ENCODE results near the gene TTLL9. TPM values are rescaled to one million over a fixed set of nuclear protein-coding genes. Genes with fewer than 3 reads are reported as not detected.

TTLL9 gene
- total RNA-seq, 6 donors from 2014 or later: 0.31 to 20.7 (median 4.4) TPM

DNA sequence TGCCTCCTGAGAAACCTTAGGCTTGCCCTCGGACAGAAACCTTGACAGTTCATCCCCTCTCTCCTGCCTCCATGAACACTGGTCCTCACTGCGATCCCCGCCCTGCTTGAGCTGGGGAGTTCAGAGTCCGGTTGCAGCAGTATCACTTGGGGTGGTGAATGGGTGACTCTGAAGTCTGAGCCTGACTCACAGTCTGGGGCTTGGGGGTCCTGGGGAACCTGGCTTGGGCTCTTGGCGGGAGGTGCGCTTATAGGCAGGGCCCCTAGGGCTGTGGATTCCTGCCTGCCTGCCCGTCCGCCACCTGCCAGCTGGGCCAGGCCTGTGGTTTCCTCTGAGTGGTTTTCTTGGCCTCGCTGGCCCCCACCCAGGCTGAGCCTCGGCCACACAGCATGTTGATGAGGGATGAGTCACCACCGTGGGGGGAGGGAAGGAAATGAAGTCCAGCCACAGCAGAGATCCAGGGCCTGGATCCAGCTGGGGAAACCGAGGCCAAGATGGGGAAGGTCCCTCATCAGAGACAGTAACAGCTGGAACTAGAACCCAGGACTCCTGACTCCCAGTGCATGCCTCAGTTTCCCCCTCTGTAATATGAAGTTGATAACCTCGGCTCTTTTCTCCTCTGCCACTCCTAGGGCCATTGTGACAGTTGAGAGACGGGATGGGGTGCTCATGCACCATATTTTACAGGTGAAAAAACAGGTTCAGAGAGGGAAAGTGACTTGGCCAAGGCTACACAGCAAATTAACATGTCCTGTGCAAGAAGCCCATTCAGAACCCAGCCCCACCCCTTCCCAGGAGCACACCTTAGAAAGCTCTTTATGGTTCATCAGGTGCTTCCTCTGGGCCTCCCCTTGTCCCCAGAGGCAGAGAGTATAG, 34.2 kb upstream of the TTLL9 start:
- Histone ChIP-seq H3K27me3 (no peaks in the 10 kb centered on the region), H3K9me3 (no peaks in the 10 kb centered on the region), H3K4me3 (no peak overlapping the region), H3K4me1 (peaks cover 12 to 29% (median 14%) of the 10 kb centered on the region in 4 donors), H3K36me3 (no peaks in the 10 kb centered on the region), H3K27ac (peak overlapping the region in 1 of 4 donors; percentile 12)
- ATAC-seq (ENCODE audit: low FRiP score in 2 of 2) (peak; percentile 80 to 82), DNase-seq (peak; percentile 88)
- no peak for TF ChIP-seq EP300 (IDR thresholded peaks at IDR 0.05)
- TF ChIP-seq POLR2AphosphoS5 (IDR thresholded peaks at IDR 0.05): peak; percentile 27 to 58
- TF ChIP-seq POLR2A (IDR thresholded peaks at IDR 0.05): no peak
- TF ChIP-seq, protein P1, sequence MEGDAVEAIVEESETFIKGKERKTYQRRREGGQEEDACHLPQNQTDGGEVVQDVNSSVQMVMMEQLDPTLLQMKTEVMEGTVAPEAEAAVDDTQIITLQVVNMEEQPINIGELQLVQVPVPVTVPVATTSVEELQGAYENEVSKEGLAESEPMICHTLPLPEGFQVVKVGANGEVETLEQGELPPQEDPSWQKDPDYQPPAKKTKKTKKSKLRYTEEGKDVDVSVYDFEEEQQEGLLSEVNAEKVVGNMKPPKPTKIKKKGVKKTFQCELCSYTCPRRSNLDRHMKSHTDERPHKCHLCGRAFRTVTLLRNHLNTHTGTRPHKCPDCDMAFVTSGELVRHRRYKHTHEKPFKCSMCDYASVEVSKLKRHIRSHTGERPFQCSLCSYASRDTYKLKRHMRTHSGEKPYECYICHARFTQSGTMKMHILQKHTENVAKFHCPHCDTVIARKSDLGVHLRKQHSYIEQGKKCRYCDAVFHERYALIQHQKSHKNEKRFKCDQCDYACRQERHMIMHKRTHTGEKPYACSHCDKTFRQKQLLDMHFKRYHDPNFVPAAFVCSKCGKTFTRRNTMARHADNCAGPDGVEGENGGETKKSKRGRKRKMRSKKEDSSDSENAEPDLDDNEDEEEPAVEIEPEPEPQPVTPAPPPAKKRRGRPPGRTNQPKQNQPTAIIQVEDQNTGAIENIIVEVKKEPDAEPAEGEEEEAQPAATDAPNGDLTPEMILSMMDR (IDR thresholded peaks at IDR 0.05): no peak
- WGBS, 2 donors: 46 to 54% methylated on average over 5 to 12 of the region's 14 CpGs

DNA sequence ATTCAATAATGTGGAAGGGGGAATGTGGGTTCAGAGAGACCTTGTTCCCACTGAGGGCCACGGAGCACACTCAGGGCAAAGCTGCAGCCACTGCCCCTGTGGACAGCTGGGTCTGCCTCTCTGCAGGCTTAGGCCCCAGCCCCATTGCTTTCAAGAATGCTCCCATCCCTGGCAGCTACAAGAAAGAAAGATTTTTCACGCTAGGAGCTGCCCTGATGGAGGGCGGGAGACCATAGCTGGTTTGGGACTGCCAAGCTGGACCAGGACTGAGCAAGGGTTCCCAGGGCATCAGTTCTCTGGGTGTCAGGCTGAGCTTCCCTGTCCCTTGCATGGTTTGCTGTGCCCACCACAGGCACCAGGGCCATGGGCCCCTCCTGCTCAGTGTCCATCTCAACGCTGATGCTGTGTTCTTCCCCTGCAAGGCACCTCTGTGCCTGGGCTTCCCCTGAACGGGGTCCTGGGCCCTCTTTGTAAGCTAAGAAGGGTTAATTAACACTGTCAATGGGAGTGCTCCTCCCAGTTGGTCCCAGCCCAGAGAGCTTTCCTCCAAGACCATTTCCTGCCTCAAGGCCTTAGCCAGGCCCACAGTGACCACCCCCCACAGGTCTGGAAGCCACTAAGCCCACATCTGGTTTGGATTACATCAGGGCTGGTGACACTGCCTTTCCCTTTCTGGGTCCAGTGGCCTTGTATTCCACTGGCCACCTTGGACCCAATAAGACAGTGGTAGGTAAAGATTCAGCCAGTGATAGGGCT, 33.4 kb upstream of the TTLL9 start:
- Histone ChIP-seq H3K4me3 (no peak overlapping the region), H3K4me1 (peaks cover 12 to 29% (median 14%) of the 10 kb centered on the region in 4 donors), H3K27me3 (no peaks in the 10 kb centered on the region), H3K36me3 (no peaks in the 10 kb centered on the region), H3K9me3 (no peaks in the 10 kb centered on the region), H3K27ac (peak overlapping the region in 1 of 4 donors; percentile 13)
- no peak for DNase-seq
- TF ChIP-seq EP300 (IDR thresholded peaks at IDR 0.05) (no peak), POLR2A (IDR thresholded peaks at IDR 0.05) (no peak), POLR2AphosphoS5 (IDR thresholded peaks at IDR 0.05) (no peak)
- TF ChIP-seq, protein P1 (IDR thresholded peaks at IDR 0.05): no peak
- no peak for ATAC-seq (ENCODE audit: low FRiP score in 2 of 2)
- WGBS, 2 donors: 82 to 91% methylated on average over 4 of the region's 5 CpGs

DNA sequence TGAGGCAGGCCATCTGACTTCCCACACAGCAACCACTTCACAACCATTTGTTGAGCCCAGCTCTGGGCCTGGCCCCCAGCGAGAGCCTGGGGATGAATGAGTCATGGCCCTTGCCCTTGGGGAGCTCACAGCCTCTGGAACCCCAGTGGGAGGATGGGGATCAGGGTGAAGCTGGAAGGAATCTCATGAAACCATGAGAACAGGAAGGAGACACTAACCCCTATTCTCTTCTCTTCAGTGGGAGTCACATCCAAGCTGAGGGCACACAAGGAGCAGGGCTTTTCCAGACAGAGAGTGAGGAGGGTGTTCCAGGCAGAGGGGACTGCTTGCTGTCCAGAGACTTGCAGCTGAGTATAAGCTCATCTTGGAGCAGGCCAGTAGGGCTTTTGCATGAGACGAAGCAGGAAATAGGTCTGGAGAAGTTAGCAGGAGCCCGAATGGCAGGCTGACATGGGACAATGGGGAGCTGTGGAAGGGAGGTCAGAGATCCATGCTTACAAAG, 32.5 kb upstream of the TTLL9 start:
- DNase-seq: no peak
- H3K27ac ChIP-seq: peak overlapping the region in 1 of 4 donors; percentile 8
- 30 to 46% methylated on average over 3 of the region's 3 CpGs for whole genome bisulfite sequencing, 2 donors
- no peak overlapping the region for H3K4me3 ChIP-seq
- no peaks in the 10 kb centered on the region for H3K36me3 ChIP-seq
- H3K27me3 ChIP-seq: no peaks in the 10 kb centered on the region
- ATAC-seq (ENCODE audit: low FRiP score in 2 of 2): no peak
- no peaks in the 10 kb centered on the region for H3K9me3 ChIP-seq
- H3K4me1 ChIP-seq: peaks cover 12 to 29% (median 18%) of the 10 kb centered on the region in 4 donors
- TF ChIP-seq, protein P1 (IDR thresholded peaks at IDR 0.05): no peak
- TF ChIP-seq POLR2A (IDR thresholded peaks at IDR 0.05) (no peak), POLR2AphosphoS5 (IDR thresholded peaks at IDR 0.05) (no peak), EP300 (IDR thresholded peaks at IDR 0.05) (no peak)

DNA sequence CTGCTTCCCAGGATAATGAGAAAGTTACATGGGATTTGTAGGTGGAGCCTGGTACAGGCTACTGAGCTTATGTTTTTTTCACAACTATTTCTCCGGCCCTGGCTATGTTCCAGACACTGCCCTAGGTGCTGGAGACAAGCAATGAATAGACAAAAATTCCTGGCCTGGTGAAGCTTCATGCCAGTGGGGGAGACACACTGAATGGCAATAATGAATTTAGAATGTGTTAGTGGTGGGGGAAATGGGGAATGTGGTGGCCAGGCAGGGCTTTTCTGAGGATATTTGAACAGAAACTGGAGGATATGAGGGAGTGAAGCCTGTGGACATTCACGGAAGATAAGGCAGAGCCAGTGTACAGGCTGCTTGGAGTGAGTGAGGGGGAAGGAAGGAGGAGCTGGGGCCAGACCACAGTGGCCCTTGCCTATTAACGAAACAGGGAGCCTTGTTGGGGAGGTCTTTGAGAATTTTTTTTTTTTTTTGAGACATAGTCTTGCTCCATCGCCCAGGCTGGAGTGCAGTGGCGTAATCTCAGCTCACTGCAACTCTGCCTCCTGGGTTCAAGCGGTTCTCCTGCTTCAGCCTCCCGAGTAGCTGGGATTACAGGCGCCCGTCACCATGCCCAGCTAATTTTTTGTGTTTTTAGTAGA, 31.7 kb upstream of the TTLL9 start:
- DNase-seq (no peak), ATAC-seq (ENCODE audit: low FRiP score in 2 of 2) (no peak)
- Histone ChIP-seq H3K4me3 (no peak overlapping the region), H3K27ac (no peak overlapping the region), H3K9me3 (no peaks in the 10 kb centered on the region), H3K36me3 (no peaks in the 10 kb centered on the region), H3K4me1 (peaks cover 12 to 24% (median 21%) of the 10 kb centered on the region in 4 donors), H3K27me3 (no peaks in the 10 kb centered on the region)
- 65 to 70% methylated on average over 9 of the region's 9 CpGs for WGBS, 2 donors
- TF ChIP-seq POLR2AphosphoS5 (IDR thresholded peaks at IDR 0.05) (no peak), POLR2A (IDR thresholded peaks at IDR 0.05) (no peak)

Data from upper lobe of left lung (tissue), 6 donors.